Measurements from ENCODE around the gene FAM171A2. TPM values are rescaled to one million over a fixed set of nuclear protein-coding genes. Genes with fewer than 3 reads are reported as not detected.
"Not testable (repeated sequence)": the region's sequence is repeated elsewhere in the genome, so short reads cannot be mapped to it uniquely, and the experiment has no call there.

FAM171A2 gene
- total RNA-seq, 4 donors from 2014 or later, result 0.27 to 5.0 (median 0.88) TPM; not detected in 1

DNA sequence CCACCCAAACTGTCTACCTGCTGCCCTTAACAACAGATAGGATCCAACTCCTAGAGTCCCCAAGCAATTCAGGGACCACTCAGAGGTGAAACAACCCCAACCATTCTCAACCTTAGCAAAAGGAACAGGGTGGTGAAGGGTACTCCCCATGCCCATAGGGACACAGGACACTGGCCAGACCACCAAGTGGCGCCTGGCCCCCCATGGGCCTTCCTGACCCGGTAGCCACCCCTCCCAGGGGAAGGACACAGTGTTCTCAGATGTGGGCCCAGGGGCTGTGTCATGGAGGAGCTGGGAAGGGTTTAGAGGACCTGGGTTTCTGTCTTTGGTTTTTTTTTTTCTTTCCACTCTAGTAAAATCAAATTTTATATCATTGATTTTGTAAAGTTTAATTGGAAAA, 29.3 kb downstream of the FAM171A2 start:
- no peaks in the 10 kb centered on the region for H3K9me3 ChIP-seq
- H3K27ac ChIP-seq, result no peak overlapping the region
- H3K4me1 ChIP-seq, result peaks cover 0 to 5% (median 2%) of the 10 kb centered on the region in 4 donors
- TF ChIP-seq, protein P1, sequence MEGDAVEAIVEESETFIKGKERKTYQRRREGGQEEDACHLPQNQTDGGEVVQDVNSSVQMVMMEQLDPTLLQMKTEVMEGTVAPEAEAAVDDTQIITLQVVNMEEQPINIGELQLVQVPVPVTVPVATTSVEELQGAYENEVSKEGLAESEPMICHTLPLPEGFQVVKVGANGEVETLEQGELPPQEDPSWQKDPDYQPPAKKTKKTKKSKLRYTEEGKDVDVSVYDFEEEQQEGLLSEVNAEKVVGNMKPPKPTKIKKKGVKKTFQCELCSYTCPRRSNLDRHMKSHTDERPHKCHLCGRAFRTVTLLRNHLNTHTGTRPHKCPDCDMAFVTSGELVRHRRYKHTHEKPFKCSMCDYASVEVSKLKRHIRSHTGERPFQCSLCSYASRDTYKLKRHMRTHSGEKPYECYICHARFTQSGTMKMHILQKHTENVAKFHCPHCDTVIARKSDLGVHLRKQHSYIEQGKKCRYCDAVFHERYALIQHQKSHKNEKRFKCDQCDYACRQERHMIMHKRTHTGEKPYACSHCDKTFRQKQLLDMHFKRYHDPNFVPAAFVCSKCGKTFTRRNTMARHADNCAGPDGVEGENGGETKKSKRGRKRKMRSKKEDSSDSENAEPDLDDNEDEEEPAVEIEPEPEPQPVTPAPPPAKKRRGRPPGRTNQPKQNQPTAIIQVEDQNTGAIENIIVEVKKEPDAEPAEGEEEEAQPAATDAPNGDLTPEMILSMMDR (IDR thresholded peaks at IDR 0.05), result no peak
- TF ChIP-seq POLR2A (IDR thresholded peaks at IDR 0.05), result no peak
- no peaks in the 10 kb centered on the region for H3K27me3 ChIP-seq
- DNase-seq, result no peak
- H3K36me3 ChIP-seq, result no peaks in the 10 kb centered on the region
- no peak overlapping the region for H3K4me3 ChIP-seq

DNA sequence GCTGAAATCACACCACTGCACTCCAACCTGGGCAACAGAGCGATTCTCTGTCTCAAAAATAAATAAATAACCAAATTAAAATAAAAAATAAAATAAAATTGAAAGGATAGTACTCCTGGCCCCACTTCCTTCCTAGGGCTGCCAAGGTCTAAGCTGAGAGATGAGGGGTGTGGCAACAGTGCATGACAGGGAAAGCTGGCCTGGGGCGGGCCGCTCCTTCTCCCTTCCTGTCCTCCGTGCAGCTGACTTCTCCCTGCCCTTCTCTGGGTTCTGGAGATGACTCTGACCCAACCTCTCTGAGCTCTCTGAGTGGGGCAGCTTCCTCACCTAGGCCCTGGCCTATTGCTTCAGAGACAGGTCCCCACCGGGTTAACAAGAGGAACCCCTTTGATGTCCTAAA, 30.3 kb downstream of the FAM171A2 start:
- Histone ChIP-seq H3K4me1 (peaks cover 0 to 5% (median 2%) of the 10 kb centered on the region in 4 donors), H3K27me3 (no peaks in the 10 kb centered on the region), H3K9me3 (no peaks in the 10 kb centered on the region), H3K36me3 (no peaks in the 10 kb centered on the region), H3K27ac (no peak overlapping the region), H3K4me3 (no peak overlapping the region)
- TF ChIP-seq, protein P1 (IDR thresholded peaks at IDR 0.05), result no peak
- TF ChIP-seq POLR2A (IDR thresholded peaks at IDR 0.05), result no peak
- DNase-seq, result peak in 1 of 3 donors; percentile 44

DNA sequence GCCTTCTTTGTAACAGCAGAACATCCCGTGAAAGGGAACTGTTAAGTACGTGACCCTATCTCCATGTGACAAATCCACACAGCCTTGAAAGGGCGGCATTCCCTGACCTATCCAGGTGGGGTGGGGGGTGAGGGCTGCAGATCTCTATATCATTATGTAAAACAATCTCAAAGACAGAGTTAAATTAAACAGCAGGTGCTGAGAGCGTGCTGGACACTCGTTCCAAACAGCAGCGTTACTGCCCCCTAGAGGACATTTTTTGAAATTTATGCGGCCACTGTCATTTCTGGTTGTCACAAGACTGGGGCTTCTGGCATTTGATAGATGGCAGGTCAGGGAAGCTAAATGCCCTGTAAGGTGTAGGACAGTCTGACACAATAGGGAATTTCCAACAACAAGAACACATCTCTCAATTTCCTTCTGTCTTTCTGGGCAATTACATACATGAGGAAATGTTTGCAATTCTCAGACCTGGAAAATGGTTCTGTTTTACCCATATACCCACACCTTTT, 32.3 kb downstream of the FAM171A2 start:
- Histone ChIP-seq H3K27ac (no peak overlapping the region), H3K9me3 (no peaks in the 10 kb centered on the region), H3K36me3 (no peaks in the 10 kb centered on the region), H3K27me3 (no peaks in the 10 kb centered on the region), H3K4me1 (peaks cover 0 to 9% (median 4%) of the 10 kb centered on the region in 4 donors), H3K4me3 (no peak overlapping the region)
- TF ChIP-seq POLR2A (IDR thresholded peaks at IDR 0.05), result no peak
- TF ChIP-seq, protein P1 (IDR thresholded peaks at IDR 0.05), result peak; percentile 76 to 89 (median 82)
- DNase-seq, result peak; percentile 57 to 92 (median 85)

DNA sequence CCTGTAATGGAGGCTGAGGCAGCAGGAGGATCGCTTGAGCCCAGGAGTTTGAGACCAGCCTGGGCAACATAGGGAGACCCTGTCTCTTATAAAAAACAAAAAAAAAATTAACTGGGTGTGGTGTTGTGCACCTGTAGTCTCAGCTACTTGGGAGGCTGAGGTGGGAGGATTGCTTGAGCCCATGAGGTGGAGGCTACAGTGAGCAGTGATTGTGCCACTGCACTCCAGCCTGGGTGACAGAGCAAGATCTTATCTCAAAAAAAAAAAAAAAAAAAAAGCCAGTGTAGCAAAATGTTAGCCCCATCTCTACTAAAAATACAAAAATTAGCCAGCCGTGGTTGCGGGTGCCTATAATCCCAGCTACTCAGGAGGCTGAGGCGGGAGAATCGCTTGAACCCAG, 33.4 kb downstream of the FAM171A2 start:
- not testable (repeated sequence) for H3K36me3 ChIP-seq, H3K27ac ChIP-seq, H3K27me3 ChIP-seq, H3K4me3 ChIP-seq, H3K9me3 ChIP-seq, DNase-seq
- peaks cover 0 to 17% (median 4%) of the 10 kb centered on the region in 4 donors for H3K4me1 ChIP-seq

DNA sequence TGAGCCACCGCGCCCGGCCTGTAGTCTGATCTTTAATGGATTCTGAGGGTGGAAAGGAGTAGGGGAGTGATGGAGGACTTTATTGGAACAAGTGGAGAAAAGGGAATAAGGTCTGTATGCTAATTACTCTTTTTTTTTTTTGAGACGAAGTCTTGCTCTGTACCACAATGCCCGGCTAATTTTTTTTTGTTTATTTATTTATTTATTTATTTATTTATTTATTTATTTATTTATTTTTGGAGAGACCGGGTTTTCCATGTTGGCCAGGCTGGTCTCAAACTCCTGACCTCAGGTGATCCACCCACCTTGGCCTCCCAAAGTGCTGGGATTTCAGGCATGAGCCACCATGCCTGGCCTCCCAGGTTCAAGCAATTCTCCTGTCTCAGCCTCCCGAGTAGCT, 34.1 kb downstream of the FAM171A2 start:
- DNase-seq, H3K27me3 ChIP-seq, H3K27ac ChIP-seq, H3K9me3 ChIP-seq, H3K4me3 ChIP-seq, H3K36me3 ChIP-seq: not testable (repeated sequence)
- H3K4me1 ChIP-seq, result peaks cover 0 to 17% (median 2%) of the 10 kb centered on the region in 4 donors

DNA sequence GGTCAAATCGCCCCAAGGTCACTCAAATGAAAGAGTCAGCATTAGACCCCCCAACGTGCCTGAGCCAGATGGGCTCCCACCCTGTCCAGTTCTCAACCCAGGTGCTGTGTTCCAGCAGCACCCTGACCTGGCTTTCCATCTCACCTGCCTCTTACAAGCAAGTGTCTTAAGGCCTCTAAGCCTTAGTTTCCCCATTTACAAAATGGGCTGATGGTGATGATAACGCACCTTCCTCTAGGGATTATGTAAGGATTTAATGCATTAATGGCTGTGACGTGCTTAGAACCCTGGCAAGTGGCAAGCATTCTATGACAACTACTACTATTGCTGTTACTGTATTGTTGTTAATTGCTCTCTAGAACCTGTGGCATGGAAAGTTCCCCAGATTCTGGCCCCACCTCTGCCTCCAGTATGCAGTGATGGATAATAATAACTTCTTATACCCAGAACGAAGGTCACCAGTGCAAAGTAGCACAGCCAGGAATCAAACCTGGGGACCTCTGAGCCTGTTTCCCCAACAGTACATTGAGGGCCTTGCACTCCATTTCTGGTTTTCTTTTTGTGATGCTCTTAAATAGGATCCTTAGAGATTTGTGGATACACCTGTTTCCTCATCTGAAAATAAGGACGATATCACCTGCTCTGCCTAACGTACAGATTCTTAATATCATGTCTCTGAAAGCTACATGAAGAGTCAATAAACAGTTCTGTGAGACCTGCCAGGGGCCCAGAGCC, 35.8 kb downstream of the FAM171A2 start:
- H3K9me3 ChIP-seq, result no peaks in the 10 kb centered on the region
- no peaks in the 10 kb centered on the region for H3K27me3 ChIP-seq
- no peak overlapping the region for H3K27ac ChIP-seq
- H3K4me3 ChIP-seq, result no peak overlapping the region
- no peak for TF ChIP-seq POLR2A (IDR thresholded peaks at IDR 0.05)
- no peaks in the 10 kb centered on the region for H3K36me3 ChIP-seq
- DNase-seq, result no peak
- peaks cover 0 to 29% (median 7%) of the 10 kb centered on the region in 4 donors for H3K4me1 ChIP-seq

DNA sequence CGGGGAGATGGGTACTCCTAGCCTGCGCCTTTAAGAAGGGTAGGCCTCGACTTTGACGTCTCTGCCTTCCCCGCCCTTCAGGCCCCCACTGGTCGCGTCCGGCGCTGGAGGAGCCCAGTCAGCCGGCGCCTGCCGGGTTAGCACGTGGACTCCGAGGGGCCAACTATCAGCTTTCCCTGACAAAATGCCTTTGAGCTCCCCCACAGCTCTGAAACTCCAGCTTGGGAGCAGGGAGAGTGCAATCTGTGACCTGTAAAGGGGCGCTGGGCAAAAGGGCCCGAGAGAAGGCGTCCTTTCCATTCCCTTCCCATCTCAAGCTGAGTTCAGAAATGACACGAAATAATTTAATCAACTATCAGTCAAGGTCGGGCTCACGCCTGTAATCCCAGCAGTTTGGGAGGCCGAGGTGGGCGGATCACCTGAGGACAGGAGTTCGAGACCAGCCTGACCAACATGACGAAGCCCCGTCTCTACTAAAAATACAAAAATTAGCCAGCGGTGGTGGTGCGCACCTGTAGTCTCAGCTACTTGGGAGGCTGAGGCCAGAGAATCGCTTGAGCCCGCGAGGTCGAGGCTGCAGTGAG, 36.7 kb downstream of the FAM171A2 start:
- peaks cover 0 to 32% (median 7%) of the 10 kb centered on the region in 4 donors for H3K4me1 ChIP-seq
- no peaks in the 10 kb centered on the region for H3K9me3 ChIP-seq
- DNase-seq, result peak; percentile 96 to 99 (median 96)
- H3K4me3 ChIP-seq, result peak overlapping the region; percentile 78 to 98 (median 95)
- TF ChIP-seq, protein P1 (IDR thresholded peaks at IDR 0.05), result peak in 3 of 6 experiments; percentile 20 to 61 (median 20)
- no peak for TF ChIP-seq POLR2A (IDR thresholded peaks at IDR 0.05)
- no peaks in the 10 kb centered on the region for H3K27me3 ChIP-seq
- peak overlapping the region; percentile 91 to 99 (median 94) for H3K27ac ChIP-seq
- H3K36me3 ChIP-seq, result peaks cover 0 to 5% (median 0%) of the 10 kb centered on the region in 3 donors

Data from Peyer's patch (tissue), 4 donors.